ENCODE data around the gene LIN54. TPM values are rescaled to one million over a fixed set of nuclear protein-coding genes. Genes with fewer than 3 reads are reported as not detected.
A peak's percentile ranks its signal among the peaks of the same experiment; 100 is the strongest.

The LIN54 gene
- total and polyA plus RNA-seq, 9 of the 15 experiments (the other 6 are each of a cell fraction or from before 2014, with no cell fraction given), result 2.2 to 22.5 (median 15.8) TPM

DNA sequence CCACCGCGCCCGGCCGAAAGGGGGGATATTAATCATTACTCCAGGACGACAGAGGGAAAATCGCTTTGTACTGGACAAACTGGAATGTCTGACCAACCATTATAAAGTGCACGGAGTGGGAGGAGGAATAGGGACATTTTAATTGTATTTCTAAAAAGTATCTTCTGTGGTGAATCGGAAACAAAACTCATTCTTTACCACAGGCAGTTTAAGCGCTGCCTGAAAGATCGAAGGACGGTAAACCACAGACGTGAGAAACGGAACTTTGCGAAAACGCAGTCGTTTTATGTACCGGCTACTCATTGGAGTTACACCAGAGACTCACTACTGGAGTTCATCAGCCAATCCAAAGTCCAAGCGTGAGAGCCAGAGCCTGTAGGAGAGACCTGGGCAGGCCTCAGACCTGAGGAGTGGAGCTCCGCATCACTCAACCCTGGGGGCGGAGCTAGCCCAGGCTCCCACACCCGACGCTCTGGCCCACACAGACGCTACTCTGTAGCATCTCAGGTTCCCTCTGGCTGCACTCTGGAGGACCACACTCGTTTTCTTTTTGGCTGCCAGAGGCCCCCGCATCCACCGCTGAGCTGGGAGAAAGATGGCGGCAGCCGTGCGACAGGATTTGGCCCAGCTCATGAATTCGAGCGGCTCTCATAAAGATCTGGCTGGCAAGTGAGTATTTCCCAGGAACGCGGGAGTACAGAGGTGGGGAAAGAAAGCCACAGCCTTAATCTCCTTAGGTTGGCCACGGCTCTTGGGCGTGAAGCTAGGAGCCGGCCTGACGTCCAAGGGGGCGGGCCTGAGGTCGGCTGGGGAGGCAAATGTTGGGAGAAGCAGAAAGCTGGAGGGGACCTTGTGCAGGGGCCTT lies 24.2 kb upstream of the LIN54 start, which contains the start of gene COPS4 (continued):
- TF ChIP-seq JUN (IDR thresholded peaks at IDR 0.05; ENCODE audit: borderline replicate concordance, low read depth, low read length), result no peak
- TF ChIP-seq JUN (CRISPR knock-in tag; IDR thresholded peaks at IDR 0.05; ENCODE audit: borderline replicate concordance), result no peak
- peak; percentile 68 for TF ChIP-seq EGR1 (conservative IDR thresholded peaks at IDR 0.05)
- TF ChIP-seq MECOM (CRISPR knock-in tag; IDR thresholded peaks at IDR 0.05), result no peak
- TF ChIP-seq CHCHD3 (CRISPR knock-in tag; IDR thresholded peaks at IDR 0.05), result no peak
- TF ChIP-seq RUNX1 (IDR thresholded peaks at IDR 0.05; ENCODE audit: low read depth), result no peak
- TF ChIP-seq NFIC (IDR thresholded peaks at IDR 0.05), result peak; percentile 58
- peak; percentile 98 for TF ChIP-seq SNIP1 (IDR thresholded peaks at IDR 0.05; ENCODE audit: low read depth)
- no peak for TF ChIP-seq ARID2 (IDR thresholded peaks at IDR 0.05)
- no peak for TF ChIP-seq SIRT6 (IDR thresholded peaks at IDR 0.05; ENCODE audit: low read depth, low read length)
- no peak for TF ChIP-seq HDAC6 (IDR thresholded peaks at IDR 0.05; ENCODE audit: low read depth, low read length)
- TF ChIP-seq, protein P1, sequence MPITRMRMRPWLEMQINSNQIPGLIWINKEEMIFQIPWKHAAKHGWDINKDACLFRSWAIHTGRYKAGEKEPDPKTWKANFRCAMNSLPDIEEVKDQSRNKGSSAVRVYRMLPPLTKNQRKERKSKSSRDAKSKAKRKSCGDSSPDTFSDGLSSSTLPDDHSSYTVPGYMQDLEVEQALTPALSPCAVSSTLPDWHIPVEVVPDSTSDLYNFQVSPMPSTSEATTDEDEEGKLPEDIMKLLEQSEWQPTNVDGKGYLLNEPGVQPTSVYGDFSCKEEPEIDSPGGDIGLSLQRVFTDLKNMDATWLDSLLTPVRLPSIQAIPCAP (CRISPR knock-in tag; IDR thresholded peaks at IDR 0.05; ENCODE audit: borderline replicate concordance), result no peak
- TF ChIP-seq DEAF1 (CRISPR knock-in tag; IDR thresholded peaks at IDR 0.05), result 0 out of 2 replicates have a peak, but pooled peaks have one; percentile 36
- TF ChIP-seq ZNF766 (CRISPR knock-in tag; conservative IDR thresholded peaks at IDR 0.05), result peak; percentile 78; the same call in 1 of the 2 replicates
- no peak for TF ChIP-seq ATF1 (CRISPR knock-in tag; IDR thresholded peaks at IDR 0.05)
- TF ChIP-seq ATF1 (tag; IDR thresholded peaks at IDR 0.05), result peak; percentile 94
- TF ChIP-seq, protein P2, sequence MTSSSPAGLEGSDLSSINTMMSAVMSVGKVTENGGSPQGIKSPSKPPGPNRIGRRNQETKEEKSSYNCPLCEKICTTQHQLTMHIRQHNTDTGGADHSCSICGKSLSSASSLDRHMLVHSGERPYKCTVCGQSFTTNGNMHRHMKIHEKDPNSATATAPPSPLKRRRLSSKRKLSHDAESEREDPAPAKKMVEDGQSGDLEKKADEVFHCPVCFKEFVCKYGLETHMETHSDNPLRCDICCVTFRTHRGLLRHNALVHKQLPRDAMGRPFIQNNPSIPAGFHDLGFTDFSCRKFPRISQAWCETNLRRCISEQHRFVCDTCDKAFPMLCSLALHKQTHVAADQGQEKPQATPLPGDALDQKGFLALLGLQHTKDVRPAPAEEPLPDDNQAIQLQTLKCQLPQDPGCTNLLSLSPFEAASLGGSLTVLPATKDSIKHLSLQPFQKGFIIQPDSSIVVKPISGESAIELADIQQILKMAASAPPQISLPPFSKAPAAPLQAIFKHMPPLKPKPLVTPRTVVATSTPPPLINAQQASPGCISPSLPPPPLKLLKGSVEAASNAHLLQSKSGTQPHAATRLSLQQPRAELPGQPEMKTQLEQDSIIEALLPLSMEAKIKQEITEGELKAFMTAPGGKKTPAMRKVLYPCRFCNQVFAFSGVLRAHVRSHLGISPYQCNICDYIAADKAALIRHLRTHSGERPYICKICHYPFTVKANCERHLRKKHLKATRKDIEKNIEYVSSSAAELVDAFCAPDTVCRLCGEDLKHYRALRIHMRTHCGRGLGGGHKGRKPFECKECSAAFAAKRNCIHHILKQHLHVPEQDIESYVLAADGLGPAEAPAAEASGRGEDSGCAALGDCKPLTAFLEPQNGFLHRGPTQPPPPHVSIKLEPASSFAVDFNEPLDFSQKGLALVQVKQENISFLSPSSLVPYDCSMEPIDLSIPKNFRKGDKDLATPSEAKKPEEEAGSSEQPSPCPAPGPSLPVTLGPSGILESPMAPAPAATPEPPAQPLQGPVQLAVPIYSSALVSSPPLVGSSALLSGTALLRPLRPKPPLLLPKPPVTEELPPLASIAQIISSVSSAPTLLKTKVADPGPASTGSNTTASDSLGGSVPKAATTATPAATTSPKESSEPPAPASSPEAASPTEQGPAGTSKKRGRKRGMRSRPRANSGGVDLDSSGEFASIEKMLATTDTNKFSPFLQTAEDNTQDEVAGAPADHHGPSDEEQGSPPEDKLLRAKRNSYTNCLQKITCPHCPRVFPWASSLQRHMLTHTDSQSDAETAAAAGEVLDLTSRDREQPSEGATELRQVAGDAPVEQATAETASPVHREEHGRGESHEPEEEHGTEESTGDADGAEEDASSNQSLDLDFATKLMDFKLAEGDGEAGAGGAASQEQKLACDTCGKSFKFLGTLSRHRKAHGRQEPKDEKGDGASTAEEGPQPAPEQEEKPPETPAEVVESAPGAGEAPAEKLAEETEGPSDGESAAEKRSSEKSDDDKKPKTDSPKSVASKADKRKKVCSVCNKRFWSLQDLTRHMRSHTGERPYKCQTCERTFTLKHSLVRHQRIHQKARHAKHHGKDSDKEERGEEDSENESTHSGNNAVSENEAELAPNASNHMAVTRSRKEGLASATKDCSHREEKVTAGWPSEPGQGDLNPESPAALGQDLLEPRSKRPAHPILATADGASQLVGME (CRISPR knock-in tag; IDR thresholded peaks at IDR 0.05), result 0 out of 2 replicates have a peak, but pooled peaks have one; percentile 54
- no peak for TF ChIP-seq KDM1A (IDR thresholded peaks at IDR 0.05)
- peak; percentile 83 for TF ChIP-seq SMAD1 (IDR thresholded peaks at IDR 0.05; ENCODE audit: low read depth, low read length, partially characterized antibody)
- no peak for TF ChIP-seq ZNF79 (CRISPR knock-in tag; IDR thresholded peaks at IDR 0.05; ENCODE audit: low read depth)
- TF ChIP-seq KDM4B (IDR thresholded peaks at IDR 0.05; ENCODE audit: borderline replicate concordance in 2 of 2, low read depth in 1 of 2), result no peak
